ENCODE data around the gene CDK14.

GRCh38 chr7:91162436-91162835 is 566.3 kb downstream of the CDK14 start:
- no peak for TF ChIP-seq CTCF (IDR thresholded peaks at IDR 0.05; ENCODE audit: low read depth, low read length)
- TF ChIP-seq EZH2phosphoT487 (IDR thresholded peaks at IDR 0.05; ENCODE audit: low read depth): no peak

Data from OCI-LY3 (cell line).